Measurements from ENCODE around the gene MINDY4.

Gene MINDY4

GRCh38 chr7:30916767-30917166 lies 145.6 kb downstream of the MINDY4 start:
- TF ChIP-seq ZSCAN23 (tag by site-specific recombination; IDR thresholded peaks at IDR 0.05) (no peak), ZNF626 (tag by site-specific recombination; IDR thresholded peaks at IDR 0.05) (no peak), IKZF3 (tag by site-specific recombination; IDR thresholded peaks at IDR 0.05) (no peak), ZEB2 (tag by site-specific recombination; IDR thresholded peaks at IDR 0.05) (no peak), ZNF239 (tag by site-specific recombination; IDR thresholded peaks at IDR 0.05) (no peak), ZNF792 (tag by site-specific recombination; IDR thresholded peaks at IDR 0.05) (no peak), KLF17 (tag by site-specific recombination; IDR thresholded peaks at IDR 0.05) (no peak), ZNF311 (tag by site-specific recombination; IDR thresholded peaks at IDR 0.05; ENCODE audit: borderline replicate concordance) (no peak), PRDM2 (tag by site-specific recombination; IDR thresholded peaks at IDR 0.05; ENCODE audit: borderline replicate concordance) (no peak), GLI4 (tag by site-specific recombination; IDR thresholded peaks at IDR 0.05) (no peak)
- no peak overlapping the region for H3K4me3 ChIP-seq (ENCODE audit: low read depth, low read length)
- no peak overlapping the region for H3K27ac ChIP-seq (ENCODE audit: extremely low read depth, low read depth, low read length)
- ChIA-PET CTCF (no interaction called here), POLR2A (no interaction called here)
- no peaks in the 10 kb centered on the region for H3K9me3 ChIP-seq (ENCODE audit: control insufficient read depth, insufficient read depth, low read depth, low read length)
- H3K4me1 ChIP-seq (ENCODE audit: control insufficient read depth, insufficient read depth, low read length): no peaks in the 10 kb centered on the region
- H3K36me3 ChIP-seq (ENCODE audit: control insufficient read depth in 2 of 2, insufficient read depth in 1 of 2, low read length in 2 of 2): no peaks in the 10 kb centered on the region

- no peaks in the 10 kb centered on the region for H3K36me3 ChIP-seq (ENCODE audit: control insufficient read depth in 2 of 2, insufficient read depth in 1 of 2, low read length in 2 of 2)
- TF ChIP-seq ZNF621 (tag by site-specific recombination; IDR thresholded peaks at IDR 0.05) (no peak), ZNF10 (tag by site-specific recombination; IDR thresholded peaks at IDR 0.05) (peak; percentile 62; the same call in 1 of the 2 replicates)
- CTCF ChIA-PET: interaction anchor here (0.7 kb wide), 2 partner anchors 197 to 1465 kb away, joined by 3 read pairs; no protein-coding TSS in a partner anchor
- H3K27ac ChIP-seq (ENCODE audit: extremely low read depth, low read depth, low read length): no peak overlapping the region
- no peak overlapping the region for H3K4me3 ChIP-seq (ENCODE audit: low read depth, low read length)
- POLR2A ChIA-PET: no interaction called here
- no peaks in the 10 kb centered on the region for H3K9me3 ChIP-seq (ENCODE audit: control insufficient read depth, insufficient read depth, low read depth, low read length)
- H3K4me1 ChIP-seq (ENCODE audit: control insufficient read depth, insufficient read depth, low read length): no peaks in the 10 kb centered on the region
Measured at GRCh38 chr7:30917216-30917893, 146.1 kb downstream of the MINDY4 start.

GRCh38 chr7:30918676-30919075 lies 147.5 kb downstream of the MINDY4 start:
- CTCF ChIA-PET: interaction anchor here (0.7 to 1.0 kb wide), 3 partner anchors 18 to 122 kb away, joined by 3 to 4 read pairs (median 3); no protein-coding TSS in a partner anchor
- POLR2A ChIA-PET: no interaction called here
- H3K9me3 ChIP-seq (ENCODE audit: control insufficient read depth, insufficient read depth, low read depth, low read length): no peaks in the 10 kb centered on the region
- no peak overlapping the region for H3K27ac ChIP-seq (ENCODE audit: extremely low read depth, low read depth, low read length)
- no peaks in the 10 kb centered on the region for H3K36me3 ChIP-seq (ENCODE audit: control insufficient read depth in 2 of 2, insufficient read depth in 1 of 2, low read length in 2 of 2)
- H3K4me1 ChIP-seq (ENCODE audit: control insufficient read depth, insufficient read depth, low read length): no peaks in the 10 kb centered on the region
- no peak overlapping the region for H3K4me3 ChIP-seq (ENCODE audit: low read depth, low read length)
- TF ChIP-seq ZNF549 (tag by site-specific recombination; IDR thresholded peaks at IDR 0.05) (no peak), ZNF354C (tag by site-specific recombination; IDR thresholded peaks at IDR 0.05; ENCODE audit: borderline replicate concordance, low read depth) (no peak), HIC1 (tag by site-specific recombination; IDR thresholded peaks at IDR 0.05) (no peak), ELK4 (IDR thresholded peaks at IDR 0.05; ENCODE audit: borderline replicate concordance, low read depth, low read length) (no peak), TSHZ1 (tag by site-specific recombination; IDR thresholded peaks at IDR 0.05; ENCODE audit: borderline replicate concordance) (no peak)
